Measurements from ENCODE around the gene IPCEF1.

IPCEF1 gene

DNA sequence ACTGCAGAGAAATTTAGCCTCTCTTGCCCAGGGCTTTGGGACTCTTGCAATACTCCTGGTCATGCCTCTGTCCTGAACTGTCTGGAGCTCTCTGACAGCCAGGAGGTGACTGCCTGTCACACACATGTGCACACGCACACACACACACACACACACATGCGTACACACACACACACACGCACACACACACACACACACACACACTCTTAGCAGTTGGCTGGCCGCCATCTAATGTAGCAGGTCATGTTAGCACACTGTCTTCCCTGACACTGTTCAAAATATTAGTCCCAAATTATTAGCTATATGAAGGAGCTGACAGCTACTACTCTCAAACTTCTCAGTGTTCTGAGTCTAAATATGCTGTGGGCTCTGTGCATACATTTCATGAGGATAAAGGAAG, 60.9 kb downstream of the IPCEF1 start:
- no peak for DNase-seq
- in situ Hi-C loops (cut with HindIII; ENCODE audit: low pct_ligation_motif_present, low sequenced_read_pairs): no loop called here
- Histone ChIP-seq H3K4me3 (ENCODE audit: low read depth, low read length) (no peak overlapping the region), H3K27ac (no peak overlapping the region), H3K36me3 (replicated peaks) (no peaks in the 10 kb centered on the region), H3K27me3 (replicated peaks) (no peaks in the 10 kb centered on the region)
- TF ChIP-seq, protein P1, sequence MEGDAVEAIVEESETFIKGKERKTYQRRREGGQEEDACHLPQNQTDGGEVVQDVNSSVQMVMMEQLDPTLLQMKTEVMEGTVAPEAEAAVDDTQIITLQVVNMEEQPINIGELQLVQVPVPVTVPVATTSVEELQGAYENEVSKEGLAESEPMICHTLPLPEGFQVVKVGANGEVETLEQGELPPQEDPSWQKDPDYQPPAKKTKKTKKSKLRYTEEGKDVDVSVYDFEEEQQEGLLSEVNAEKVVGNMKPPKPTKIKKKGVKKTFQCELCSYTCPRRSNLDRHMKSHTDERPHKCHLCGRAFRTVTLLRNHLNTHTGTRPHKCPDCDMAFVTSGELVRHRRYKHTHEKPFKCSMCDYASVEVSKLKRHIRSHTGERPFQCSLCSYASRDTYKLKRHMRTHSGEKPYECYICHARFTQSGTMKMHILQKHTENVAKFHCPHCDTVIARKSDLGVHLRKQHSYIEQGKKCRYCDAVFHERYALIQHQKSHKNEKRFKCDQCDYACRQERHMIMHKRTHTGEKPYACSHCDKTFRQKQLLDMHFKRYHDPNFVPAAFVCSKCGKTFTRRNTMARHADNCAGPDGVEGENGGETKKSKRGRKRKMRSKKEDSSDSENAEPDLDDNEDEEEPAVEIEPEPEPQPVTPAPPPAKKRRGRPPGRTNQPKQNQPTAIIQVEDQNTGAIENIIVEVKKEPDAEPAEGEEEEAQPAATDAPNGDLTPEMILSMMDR (IDR thresholded peaks at IDR 0.05; ENCODE audit: low read depth, low read length, missing control alignments): no peak

DNA sequence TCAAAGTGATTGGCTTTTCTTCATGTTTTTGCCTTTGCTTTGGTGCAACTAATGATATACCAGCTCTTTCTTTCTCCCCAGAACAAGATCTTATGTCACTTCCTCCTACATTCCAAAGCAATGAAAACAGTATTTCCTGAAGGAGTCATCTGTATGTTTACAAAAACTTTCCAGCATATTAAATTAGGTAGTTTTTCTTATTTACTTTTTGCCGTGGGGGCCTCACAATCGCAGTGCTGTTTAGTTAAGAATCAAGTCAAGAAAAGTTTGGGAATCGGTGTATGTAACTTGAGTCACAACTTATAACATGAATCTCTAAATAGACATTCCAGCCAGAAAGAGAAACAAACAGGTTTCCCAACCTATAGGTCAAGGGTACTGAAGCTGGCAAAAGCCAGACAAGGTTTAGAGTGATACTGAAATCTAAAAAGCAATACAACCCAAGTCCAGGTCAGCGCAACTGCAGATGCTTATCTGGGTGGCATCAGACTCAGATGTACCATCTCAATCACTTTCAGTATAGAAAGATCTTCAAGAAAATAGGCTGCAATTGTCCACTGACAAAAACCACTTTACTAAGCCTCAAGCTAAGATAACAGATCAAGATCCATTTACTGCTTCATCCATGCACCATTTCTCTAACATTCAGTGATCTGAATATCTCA, 63.6 kb downstream of the IPCEF1 start:
- in situ Hi-C loops (cut with HindIII; ENCODE audit: low pct_ligation_motif_present, low sequenced_read_pairs): no loop called here
- H3K4me3 ChIP-seq (ENCODE audit: low read depth, low read length): no peak overlapping the region
- TF ChIP-seq, protein P1 (IDR thresholded peaks at IDR 0.05; ENCODE audit: low read depth, low read length, missing control alignments): no peak
- no peak for DNase-seq
- H3K27me3 ChIP-seq (replicated peaks): no peaks in the 10 kb centered on the region
- peak overlapping the region; percentile 78 for H3K27ac ChIP-seq
- H3K36me3 ChIP-seq (replicated peaks): no peaks in the 10 kb centered on the region

DNA sequence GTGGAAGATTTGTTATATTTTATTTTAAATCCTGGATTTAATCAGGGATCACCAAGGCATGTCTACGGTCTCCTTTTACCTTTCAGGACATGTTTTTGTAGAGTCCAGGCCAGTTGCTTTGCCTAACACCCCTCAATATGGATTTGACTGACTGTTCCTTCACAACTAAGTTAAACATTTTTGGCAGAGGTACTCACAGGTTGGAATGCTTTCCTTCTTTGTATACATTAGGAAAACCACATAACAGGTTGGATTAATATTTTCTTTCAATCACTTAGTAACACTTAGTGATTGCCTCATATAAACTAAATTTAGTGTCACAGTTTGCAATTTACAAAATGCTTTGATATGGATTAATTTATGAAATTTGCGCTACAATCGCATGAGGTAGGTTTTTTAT, 64.5 kb downstream of the IPCEF1 start:
- TF ChIP-seq, protein P1 (IDR thresholded peaks at IDR 0.05; ENCODE audit: low read depth, low read length, missing control alignments): no peak
- Histone ChIP-seq H3K27me3 (replicated peaks) (no peaks in the 10 kb centered on the region), H3K27ac (peak overlapping the region; percentile 78), H3K4me3 (ENCODE audit: low read depth, low read length) (no peak overlapping the region), H3K36me3 (replicated peaks) (no peaks in the 10 kb centered on the region)
- in situ Hi-C loops (cut with HindIII; ENCODE audit: low pct_ligation_motif_present, low sequenced_read_pairs): no loop called here
- DNase-seq: no peak

DNA sequence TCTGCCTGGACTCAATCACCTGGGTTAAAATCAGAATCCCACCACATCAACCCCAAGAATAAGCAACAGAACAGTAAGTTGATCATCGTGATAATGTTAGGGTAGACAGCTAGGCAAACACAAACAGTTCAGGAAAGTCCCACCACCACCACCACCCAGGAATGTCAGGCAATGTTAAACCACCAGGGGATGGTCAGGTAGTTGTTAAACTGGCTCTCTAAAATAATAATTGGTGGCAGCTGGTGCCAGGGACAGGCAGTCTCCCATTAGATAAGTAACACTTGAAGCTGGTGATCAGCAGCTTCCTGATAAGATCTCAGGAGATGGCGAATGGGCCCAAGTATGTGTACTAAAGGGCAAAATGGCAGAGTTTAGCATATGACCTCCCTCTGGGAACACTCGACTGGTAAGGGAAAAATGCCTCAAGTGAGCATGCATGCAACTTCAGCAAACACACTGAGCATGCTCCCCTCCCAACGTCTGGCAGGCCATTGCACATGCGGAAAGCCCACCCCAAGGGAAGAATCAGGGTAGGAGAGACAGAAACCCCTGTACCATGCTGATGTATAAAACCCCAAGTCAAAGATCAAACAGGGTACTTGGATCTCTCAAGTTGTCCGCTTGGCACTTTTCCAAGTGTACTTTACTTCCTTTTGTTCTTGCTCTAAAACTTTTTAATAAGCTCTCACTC, 66.6 kb downstream of the IPCEF1 start:
- no peaks in the 10 kb centered on the region for H3K36me3 ChIP-seq (replicated peaks)
- no peak overlapping the region for H3K4me3 ChIP-seq (ENCODE audit: low read depth, low read length)
- in situ Hi-C loops (cut with HindIII; ENCODE audit: low pct_ligation_motif_present, low sequenced_read_pairs): no loop called here
- no peaks in the 10 kb centered on the region for H3K27me3 ChIP-seq (replicated peaks)
- TF ChIP-seq, protein P1 (IDR thresholded peaks at IDR 0.05; ENCODE audit: low read depth, low read length, missing control alignments): no peak
- H3K27ac ChIP-seq: no peak overlapping the region
- no peak for DNase-seq

DNA sequence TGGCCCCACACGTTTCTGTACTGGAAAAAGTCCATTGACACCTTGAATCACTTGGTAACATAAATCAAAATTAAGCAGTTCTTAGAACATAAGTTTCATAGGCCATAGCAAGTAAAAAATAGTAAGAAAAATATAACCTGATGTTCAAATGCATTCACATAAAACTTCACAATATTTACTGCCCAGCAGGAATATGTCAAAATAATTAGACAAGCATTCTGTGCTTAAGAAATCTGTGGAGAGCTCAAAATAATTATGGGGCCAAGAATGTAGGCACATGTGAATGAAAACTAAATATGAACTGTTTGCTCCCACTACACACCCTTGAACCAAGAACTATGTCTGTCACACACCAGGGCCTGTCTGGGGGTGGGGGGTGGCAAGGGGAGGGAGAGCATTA, 70.8 kb downstream of the IPCEF1 start:
- H3K4me3 ChIP-seq (ENCODE audit: low read depth, low read length): no peak overlapping the region
- in situ Hi-C loops (cut with HindIII; ENCODE audit: low pct_ligation_motif_present, low sequenced_read_pairs): no loop called here
- no peak for DNase-seq
- TF ChIP-seq, protein P1 (IDR thresholded peaks at IDR 0.05; ENCODE audit: low read depth, low read length, missing control alignments): no peak
- no peaks in the 10 kb centered on the region for H3K36me3 ChIP-seq (replicated peaks)
- H3K27me3 ChIP-seq (replicated peaks): no peaks in the 10 kb centered on the region
- H3K27ac ChIP-seq: no peak overlapping the region

Data from brain microvascular endothelial cell (primary cell).